Activated CD4-positive, CD25-positive, alpha-beta regulatory T cell (primary cell): ENCODE measurements around the gene OR1A1.
"Not testable (repeated sequence)": the region's sequence is repeated elsewhere in the genome, so short reads cannot be mapped to it uniquely, and the experiment has no call there.

Experiments
- DNase-seq, 4 experiments: peaks; one replicate each; lab custom pipeline; 2025; lab: John Stamatoyannopoulos, UW

The OR1A1 gene, protein sequence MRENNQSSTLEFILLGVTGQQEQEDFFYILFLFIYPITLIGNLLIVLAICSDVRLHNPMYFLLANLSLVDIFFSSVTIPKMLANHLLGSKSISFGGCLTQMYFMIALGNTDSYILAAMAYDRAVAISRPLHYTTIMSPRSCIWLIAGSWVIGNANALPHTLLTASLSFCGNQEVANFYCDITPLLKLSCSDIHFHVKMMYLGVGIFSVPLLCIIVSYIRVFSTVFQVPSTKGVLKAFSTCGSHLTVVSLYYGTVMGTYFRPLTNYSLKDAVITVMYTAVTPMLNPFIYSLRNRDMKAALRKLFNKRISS

DNA sequence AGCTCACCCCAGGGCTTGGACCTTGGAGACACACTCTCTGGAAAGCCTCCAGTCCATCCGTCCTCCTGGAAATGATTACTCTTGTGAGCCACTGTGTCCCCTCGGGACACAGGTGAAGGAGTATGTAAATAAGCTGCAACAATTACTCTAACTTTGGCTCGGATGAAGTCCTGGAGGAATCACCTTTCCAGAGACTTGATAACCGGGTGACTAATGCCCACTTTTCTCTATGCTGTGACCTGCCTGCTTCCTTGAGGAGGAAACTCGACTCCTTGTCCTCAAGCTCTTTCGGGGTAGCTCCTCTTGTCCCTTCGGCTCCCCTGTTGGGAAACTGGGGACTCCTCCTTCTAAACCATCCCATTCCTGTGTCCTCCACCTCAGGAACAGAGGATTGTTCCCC lies at the start of gene OR1A1:
TSS of gene OR1A1 (plus strand) at position 301 of the 400 bp plus-strand sequence. CDS start 7,954 bp downstream, outside the sequence.
- DNase-seq, result no peak

DNA sequence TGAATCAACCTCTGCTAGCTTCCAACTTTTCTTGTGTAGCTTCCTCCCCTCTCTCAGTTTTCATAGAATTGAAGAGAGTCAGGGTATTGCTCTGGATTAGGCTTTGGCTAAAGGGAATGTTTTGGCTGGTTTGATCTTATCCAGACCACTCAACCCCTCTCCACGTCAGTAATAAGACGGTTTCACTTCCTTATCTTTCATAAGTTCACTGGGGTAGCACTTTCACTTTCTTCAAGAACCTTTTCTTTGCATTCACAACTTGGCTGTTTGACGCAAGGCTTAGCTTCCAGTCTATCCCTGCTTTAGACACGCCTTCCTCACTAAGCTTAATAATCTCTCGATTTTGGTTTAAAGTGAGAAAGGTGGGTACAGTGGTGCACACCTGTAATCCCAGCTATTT lies 39.9 kb upstream of the OR1A1 start:
- DNase-seq, result no peak

DNA sequence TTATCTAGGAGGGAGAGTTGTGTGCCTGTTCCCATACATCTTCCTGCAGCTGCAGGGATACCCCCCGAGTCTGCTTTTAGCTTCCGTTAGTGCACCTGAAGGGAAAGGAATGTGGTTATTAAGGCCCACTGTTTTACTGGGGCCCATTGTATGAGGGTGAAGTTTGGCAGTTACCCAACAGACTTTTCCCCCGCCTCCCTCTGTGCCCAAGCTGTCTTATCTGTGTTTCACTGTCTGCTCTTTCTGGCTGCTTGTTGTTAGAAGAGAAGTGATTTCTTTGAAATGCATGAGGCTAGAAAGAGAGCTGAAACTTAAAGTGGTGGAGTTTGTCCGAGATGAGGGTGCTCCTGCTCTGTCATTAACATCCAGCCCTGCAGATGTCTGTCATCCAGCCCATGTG lies 17.5 kb upstream of the OR1A1 start:
- DNase-seq, result no peak

DNA sequence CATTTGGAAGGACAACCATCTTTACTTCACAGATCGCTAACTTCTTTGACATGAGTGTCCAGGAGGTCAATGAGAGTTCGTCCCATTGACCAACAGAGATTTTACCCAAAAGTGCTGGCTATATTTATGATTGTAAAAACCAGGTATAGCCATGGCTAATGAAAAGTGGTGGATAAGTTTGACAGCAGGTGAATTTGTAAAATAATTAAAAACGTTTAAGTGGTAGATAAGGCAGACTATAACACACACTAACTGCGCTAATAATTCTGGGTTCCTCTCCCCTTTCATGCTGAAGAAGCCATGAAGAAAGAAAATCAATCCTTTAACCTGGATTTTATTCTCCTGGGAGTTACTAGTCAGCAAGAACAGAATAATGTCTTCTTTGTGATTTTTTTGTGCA lies 10.2 kb upstream of the OR1A1 start, which contains the start of gene OR1A2:
TSS of gene OR1A2 (plus strand) at position 301 of the 400 bp plus-strand sequence. CDS start at position 301, 0 bp downstream.
- DNase-seq, result no peak

DNA sequence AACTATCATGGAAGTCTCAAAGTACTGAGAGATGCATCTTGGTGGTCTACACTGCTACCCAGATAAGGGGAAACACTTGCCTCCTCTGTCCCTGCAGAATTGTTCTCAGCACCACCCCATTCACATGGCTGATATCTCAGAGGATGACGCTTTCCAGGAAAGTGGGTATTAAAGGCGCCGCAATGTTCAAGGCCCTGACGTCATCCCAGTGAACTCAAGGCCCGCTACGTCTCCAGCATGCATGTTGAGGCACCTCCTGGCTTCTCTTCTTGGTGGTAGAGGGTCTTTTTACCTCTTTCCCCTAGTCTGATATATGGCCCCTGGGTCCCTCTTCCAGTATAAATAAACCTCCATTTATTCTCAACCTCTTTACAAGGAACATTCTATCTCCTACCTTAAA lies 1.0 kb downstream of the OR1A1 start:
- no peak for DNase-seq

DNA sequence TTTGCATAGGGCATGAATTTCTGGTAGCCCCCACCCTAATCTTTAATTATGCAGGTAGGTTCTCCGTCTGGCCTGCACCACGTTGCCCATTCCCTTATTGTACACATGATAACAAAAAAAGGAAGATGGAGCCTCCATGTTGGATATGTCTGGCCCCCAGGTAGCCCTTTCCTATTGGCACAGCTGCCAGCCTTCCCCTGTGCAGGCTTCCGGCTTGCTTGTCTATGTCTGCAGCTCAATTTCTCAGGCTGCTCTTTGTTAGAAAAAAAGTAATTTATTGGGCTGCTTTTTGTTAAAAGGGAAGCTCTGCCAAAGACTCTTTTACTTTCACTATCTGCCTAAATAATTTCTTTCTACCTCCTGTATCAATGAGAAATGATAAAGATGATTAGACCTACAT lies 5.5 kb downstream of the OR1A1 start:
- DNase-seq, result no peak

DNA sequence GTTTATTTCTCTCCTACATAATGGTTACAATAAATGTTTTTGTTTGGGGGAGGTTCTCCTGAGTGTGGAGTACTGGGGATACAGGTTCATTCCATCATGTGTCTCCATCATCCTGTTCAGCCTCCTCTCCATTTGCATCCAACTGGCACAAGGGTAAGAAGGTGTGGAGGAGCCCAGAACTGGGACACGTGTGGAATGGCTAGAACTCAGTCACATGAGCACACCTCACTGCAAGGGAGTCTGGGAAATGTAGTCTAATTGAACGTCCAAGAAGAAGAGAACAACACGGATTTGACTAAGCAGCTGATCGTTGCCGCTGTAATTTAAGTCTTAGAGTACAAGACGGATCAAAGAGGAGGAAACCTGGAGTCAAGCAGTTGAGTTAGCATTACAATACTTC lies 6.1 kb downstream of the OR1A1 start:
- no peak for DNase-seq

DNA sequence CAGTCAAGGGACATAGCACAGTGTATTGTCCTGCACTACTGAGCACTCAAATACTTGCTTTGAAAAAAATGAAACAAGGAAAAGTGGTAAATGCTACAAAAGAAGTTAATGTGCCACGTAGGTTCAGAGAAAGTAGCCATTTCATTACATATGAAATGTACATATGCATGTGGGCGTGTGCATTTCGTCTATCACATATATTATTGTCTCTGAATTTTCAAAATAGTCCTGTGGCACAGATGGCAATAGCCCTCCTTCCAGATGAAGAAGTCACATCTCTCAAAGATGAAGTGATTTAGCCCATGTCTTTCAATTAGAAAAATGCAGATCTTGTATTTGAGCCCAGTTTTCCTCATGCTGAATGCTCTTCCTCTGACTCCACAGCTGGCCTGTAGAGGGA lies 12.5 kb downstream of the OR1A1 start:
- not testable (repeated sequence) for DNase-seq

DNA sequence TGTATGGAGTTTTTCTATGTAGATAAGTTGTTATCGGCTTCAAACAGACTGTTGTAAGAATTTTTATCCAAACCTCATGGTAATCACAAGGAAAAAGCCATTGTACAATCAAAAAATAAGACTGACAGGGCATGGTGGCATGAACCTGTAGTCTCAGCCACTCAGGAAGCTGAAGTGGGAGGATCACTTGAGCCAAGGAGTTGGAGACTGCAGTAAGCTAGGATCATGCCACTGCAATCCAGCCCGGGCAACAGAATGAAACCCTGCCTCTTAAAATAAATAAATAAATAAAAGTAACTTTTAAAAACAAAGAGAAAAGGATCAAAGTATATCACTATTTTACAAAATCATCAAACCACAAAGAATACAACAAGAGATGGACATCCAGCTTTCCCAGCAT lies 14.4 kb downstream of the OR1A1 start:
- DNase-seq, result no peak

DNA sequence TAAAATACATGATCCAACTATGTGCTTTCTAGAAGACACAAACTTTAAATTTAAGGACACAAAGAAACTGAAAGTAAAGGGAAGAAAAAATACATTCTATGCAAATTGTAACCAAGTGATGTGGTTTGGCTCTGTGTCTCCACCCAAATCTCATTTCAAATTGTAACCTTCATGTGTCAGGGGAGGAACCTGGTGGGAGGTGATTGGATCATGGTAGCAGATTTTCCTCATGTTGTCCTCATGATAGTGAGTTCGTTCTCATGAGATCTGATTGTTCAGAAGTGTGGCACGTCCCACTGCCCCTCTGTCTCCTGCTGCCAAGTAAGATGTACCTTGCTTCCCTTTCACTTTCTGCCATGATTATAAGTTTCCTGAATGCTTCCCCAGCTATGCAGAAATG lies 15.0 kb downstream of the OR1A1 start:
- DNase-seq, result no peak

DNA sequence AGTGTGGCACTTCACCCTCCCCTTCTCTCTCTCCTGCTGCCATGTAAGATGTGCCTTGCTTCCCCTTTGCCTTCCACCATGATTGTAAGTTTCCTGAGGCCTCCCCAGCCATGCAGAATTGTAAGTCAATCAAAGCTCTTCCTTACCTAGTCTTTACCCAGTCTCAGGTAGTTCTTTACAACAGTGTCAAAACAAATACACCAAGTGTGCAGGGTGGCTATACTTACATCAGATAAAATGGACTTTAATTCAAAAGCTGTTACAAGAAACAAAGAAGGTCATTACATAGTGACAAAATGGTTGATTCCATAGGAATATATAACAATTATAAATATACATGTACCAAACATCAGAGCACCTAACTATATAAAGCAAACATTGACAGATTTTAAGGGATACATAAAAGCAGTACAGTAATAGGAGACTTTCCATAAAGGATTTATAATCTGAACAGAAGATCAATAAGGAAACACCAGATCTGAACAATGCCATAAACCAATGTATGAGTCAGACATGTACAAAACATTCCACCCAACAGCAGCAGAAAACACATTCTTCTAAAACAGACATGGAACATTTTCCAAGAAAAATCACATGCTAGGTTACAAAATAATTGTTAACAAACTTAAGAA lies 17.4 kb downstream of the OR1A1 start:
- not testable (repeated sequence) for DNase-seq

DNA sequence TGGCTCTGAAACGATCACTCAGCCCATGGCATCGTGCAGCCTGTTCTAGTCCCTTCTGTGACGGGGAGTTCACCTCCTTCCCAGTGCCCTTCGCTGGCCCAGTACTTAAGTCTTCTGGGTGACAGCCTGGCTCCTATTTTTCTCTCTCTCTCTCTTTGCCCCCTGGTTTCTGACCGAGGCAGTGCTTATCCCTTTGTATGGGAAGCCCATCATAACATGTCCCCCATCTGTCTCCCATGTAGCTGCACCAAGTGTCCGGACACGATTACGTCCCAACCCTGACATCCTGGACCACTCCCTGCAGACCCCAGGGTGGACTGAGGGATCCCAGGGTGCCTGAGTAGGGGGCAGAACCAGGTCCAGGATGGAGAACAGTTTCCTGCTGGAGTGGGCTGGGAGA lies 24.8 kb downstream of the OR1A1 start:
- not testable (repeated sequence) for DNase-seq

DNA sequence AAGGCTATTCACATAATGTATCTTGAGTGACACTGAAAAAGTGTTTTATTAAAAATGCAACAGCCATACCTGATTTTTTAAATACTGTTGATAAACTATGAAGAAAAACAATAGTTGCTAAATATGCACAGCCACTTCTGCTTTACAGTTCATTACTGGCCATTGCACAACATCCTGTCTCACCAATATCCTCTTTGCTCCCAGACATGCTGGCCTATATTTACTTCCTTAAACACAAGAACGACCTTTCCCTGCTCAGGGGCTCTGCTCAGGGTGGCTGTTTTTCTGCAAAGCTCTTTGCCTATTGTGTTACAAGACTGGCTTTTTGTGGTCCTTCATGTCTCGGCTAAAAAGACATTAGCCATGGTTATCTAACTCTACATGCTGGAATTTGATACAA lies 31.2 kb downstream of the OR1A1 start:
- DNase-seq, result not testable (repeated sequence)

DNA sequence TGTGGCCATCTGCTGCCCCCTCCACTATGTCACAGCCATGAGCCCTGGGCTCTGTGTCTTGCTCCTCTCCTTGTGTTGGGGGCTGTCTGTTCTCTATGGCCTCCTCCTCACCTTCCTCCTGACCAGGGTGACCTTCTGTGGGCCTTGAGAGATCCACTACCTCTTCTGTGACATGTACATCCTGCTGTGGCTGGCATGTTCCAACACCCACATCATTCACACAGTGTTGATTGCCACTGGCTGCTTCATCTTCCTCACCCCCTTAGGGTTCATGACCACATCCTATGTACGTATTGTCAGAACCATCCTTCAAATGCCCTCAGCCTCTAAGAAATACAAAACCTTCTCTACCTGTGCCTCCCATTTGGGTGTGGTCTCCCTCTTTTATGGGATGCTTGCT lies 33.6 kb downstream of the OR1A1 start:
- DNase-seq, result not testable (repeated sequence)

DNA sequence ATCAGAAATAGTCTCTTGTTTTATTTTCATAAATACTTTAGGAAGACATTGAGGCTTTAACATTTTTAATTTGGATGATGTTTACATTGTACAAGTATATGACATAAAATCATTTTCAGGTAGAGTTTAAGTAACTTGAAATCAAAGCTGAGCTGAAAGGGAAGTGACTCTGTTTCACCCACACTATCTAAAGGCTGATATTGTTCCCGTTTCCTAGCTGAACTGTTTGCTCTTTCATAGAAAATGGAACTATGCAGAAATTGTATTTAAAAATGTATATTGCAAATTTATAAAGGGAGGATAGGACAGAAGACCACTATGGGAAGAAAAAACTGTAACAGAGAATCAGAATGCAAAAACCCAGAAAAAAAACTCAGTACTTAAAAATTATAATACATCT lies 37.4 kb downstream of the OR1A1 start:
- not testable (repeated sequence) for DNase-seq

DNA sequence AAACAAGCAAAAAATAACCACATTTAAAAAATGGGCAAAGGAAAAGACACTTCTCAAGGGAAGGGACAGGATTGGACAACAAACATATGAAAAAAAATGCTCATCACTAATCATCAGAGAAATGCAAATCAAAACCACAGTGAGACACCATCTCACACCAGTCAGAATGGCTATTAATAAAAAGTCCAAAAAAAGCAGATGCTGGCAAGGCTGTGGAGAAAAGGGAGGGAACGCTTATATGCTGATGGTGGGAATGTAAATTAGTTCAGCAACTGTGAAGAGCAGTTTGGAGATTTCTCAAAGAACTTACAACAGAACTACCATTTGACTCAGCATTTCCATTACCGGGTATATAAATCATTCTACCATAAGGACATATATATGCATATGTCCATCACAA lies 41.5 kb downstream of the OR1A1 start:
- DNase-seq, result not testable (repeated sequence)

DNA sequence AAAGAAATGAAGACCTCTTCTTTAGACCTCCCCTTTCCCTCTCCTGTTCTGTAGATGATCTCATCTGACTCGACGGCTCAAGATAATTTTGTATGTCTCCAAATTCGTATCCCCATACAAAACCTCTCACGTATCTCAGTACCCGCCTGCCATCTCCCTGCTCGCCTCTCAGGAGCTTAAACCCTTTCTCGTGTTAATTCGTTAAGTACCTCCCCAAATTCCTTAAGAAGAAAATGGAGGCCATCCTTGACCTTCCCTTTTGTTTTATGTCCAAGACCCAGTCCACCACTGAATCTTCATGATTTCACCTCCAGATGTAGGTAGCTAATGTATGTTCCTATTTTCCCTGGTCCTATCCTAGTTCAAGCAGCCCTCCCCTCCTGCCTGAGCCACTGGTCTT lies 49.1 kb downstream of the OR1A1 start:
- DNase-seq, result no peak

DNA sequence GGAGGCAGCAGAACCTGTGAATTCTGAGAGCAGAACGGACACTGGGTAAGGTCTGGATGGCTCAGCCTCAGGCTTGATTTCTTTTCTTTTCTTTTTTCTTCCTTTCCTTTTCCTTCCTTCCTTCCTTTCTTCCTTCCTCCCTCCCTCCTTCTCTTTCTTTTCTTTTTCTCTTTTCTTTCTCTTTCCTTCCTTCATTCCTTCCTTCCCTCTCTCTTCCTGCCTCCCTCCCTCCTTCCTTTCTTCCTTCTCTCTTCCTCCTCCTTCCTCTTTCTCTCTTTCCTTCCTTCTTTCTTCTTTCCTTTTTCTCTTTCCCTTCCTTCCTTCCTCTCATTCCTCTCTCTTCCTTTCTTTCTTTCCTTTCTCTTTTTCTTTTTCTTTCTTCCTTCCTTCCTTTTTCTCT lies 52.7 kb downstream of the OR1A1 start:
- no peak for DNase-seq

DNA sequence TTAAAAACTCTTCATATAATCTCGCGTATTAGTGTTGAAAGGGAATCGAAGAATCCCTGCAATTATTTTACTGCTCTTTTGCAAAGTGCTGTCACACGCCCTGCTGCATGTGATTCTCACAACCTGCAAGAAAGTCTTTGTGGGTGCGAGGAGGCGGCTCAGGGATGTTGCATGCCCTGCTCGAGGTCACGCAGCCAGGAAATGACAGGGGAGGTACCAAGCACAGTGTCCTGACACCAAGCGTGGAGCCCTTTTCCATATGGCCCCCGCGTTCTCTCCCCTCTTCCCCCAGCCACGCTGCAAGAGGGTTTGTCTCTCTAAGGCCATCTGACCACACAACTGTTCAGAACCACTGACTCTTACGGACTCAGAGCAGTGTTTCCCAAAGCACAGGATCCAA lies 53.1 kb downstream of the OR1A1 start:
- no peak for DNase-seq
